Medulla oblongata (tissue), 1 donor: ENCODE results near the gene TSKU.

Experiments used
- DNase-seq: peaks from one replicate; pipeline ENCODE4 v3.0.0-alpha.2; 2015; ENCODE audit errors: extremely low spot score

TSKU gene

GRCh38 chr11:76783294-76783895 is at the start of gene TSKU:
TSKU (plus strand) TSS chr11:76783356; CDS start chr11:76795617, 12,261 bp downstream.
- no peak for DNase-seq

GRCh38 chr11:76733906-76734305 is 49.2 kb upstream of the TSKU start:
- peak; percentile 82 for DNase-seq

GRCh38 chr11:76734456-76735420 is 48.4 kb upstream of the TSKU start:
- DNase-seq, result no peak

- no peak for DNase-seq
These were observed 47.3 kb upstream of the TSKU start for GRCh38 chr11:76735841-76736240.

GRCh38 chr11:76736266-76736665 is 46.9 kb upstream of the TSKU start:
- DNase-seq, result no peak

GRCh38 chr11:76736773-76737495 is 46.2 kb upstream of the TSKU start:
- DNase-seq, result no peak

GRCh38 chr11:76738618-76739240 is 44.4 kb upstream of the TSKU start:
- no peak for DNase-seq

GRCh38 chr11:76739798-76740197 is 43.4 kb upstream of the TSKU start:
- no peak for DNase-seq

GRCh38 chr11:76740772-76741171 is 42.4 kb upstream of the TSKU start:
- DNase-seq, result peak; percentile 48

- DNase-seq, result no peak
These were observed 40.3 kb upstream of the TSKU start for GRCh38 chr11:76742902-76743301.

- DNase-seq, result peak; percentile 72
These were observed 38.7 kb upstream of the TSKU start for GRCh38 chr11:76744186-76745043.

GRCh38 chr11:76745044-76745376 is 38.1 kb upstream of the TSKU start:
- DNase-seq, result no peak

GRCh38 chr11:76745561-76746207 is 37.5 kb upstream of the TSKU start:
- no peak for DNase-seq

GRCh38 chr11:76747153-76747914 is 35.8 kb upstream of the TSKU start:
- DNase-seq, result no peak

- no peak for DNase-seq
These were observed 35.0 kb upstream of the TSKU start for GRCh38 chr11:76747915-76748860.

- no peak for DNase-seq
These were observed 34.2 kb upstream of the TSKU start for GRCh38 chr11:76748948-76749347.

- no peak for DNase-seq
These were observed 33.1 kb upstream of the TSKU start for GRCh38 chr11:76750067-76750466.

- DNase-seq, result no peak
These were observed 32.4 kb upstream of the TSKU start for GRCh38 chr11:76750746-76751145.
